EH (cell line): ENCODE measurements around the gene RABGAP1L.
A peak's percentile ranks its signal among the peaks of the same experiment; 100 is the strongest.

ENCODE experiments used
- DNase-seq: peaks from one replicate; pipeline ENCODE4 v3.0.0-alpha.2; 2015; ENCODE audit warnings: low read depth

The RABGAP1L gene

GRCh38 chr1:174965362-174966007, 806.2 kb downstream of the RABGAP1L start:
- no peak for DNase-seq

GRCh38 chr1:174966008-174966572, 806.8 kb downstream of the RABGAP1L start:
- DNase-seq, result no peak

- DNase-seq, result no peak
Measured at GRCh38 chr1:174967845-174968705, 808.8 kb downstream of the RABGAP1L start.

GRCh38 chr1:174968750-174969244, 809.5 kb downstream of the RABGAP1L start:
- peak; percentile 70 for DNase-seq

- no peak for DNase-seq
Measured at GRCh38 chr1:174969977-174970376, 810.7 kb downstream of the RABGAP1L start.

- no peak for DNase-seq
Measured at GRCh38 chr1:174971466-174971865, 812.1 kb downstream of the RABGAP1L start.

- no peak for DNase-seq
Measured at GRCh38 chr1:174971902-174972301, 812.6 kb downstream of the RABGAP1L start.

GRCh38 chr1:174974711-174975119, 815.4 kb downstream of the RABGAP1L start:
- no peak for DNase-seq

- no peak for DNase-seq
Measured at GRCh38 chr1:174975764-174976163, 816.4 kb downstream of the RABGAP1L start.

GRCh38 chr1:174976436-174977108, 817.3 kb downstream of the RABGAP1L start:
- peak; percentile 68 for DNase-seq

- DNase-seq, result peak; percentile 57
Measured at GRCh38 chr1:174982971-174983689, 823.8 kb downstream of the RABGAP1L start.

- no peak for DNase-seq
Measured at GRCh38 chr1:174984952-174985351, 825.6 kb downstream of the RABGAP1L start.

- DNase-seq, result no peak
Measured at GRCh38 chr1:174988539-174988938, 829.2 kb downstream of the RABGAP1L start.

- no peak for DNase-seq
Measured at GRCh38 chr1:174988986-174989385, 829.7 kb downstream of the RABGAP1L start.

GRCh38 chr1:174989536-174990220, 830.4 kb downstream of the RABGAP1L start:
- DNase-seq, result peak; percentile 52

GRCh38 chr1:174990382-174990999, 831.2 kb downstream of the RABGAP1L start:
- DNase-seq, result peak; percentile 84

- peak; percentile 34 for DNase-seq
Measured at GRCh38 chr1:174991473-174991872, 832.2 kb downstream of the RABGAP1L start.

GRCh38 chr1:174995121-174995520, 835.8 kb downstream of the RABGAP1L start:
- DNase-seq, result no peak

GRCh38 chr1:174995916-174996315, 836.6 kb downstream of the RABGAP1L start:
- DNase-seq, result peak; percentile 82

- DNase-seq, result peak; percentile 53
Measured at GRCh38 chr1:174996476-174996875, 837.2 kb downstream of the RABGAP1L start.
